ENCODE measurements around the gene NFKBIL1.
"Not testable (repeated sequence)": the region's sequence is repeated elsewhere in the genome, so short reads cannot be mapped to it uniquely, and the experiment has no call there.

NFKBIL1 gene

GRCh38 chr6:31587791-31588777 lies 40.7 kb downstream of the NFKBIL1 start:
- Histone ChIP-seq H3K9ac (ENCODE audit: low read depth, low read length, poor library complexity, severe bottlenecking) (peak overlapping the region; percentile 85), H3K27me3 (ENCODE audit: insufficient read depth, low read length, poor library complexity, severe bottlenecking) (no peaks in the 10 kb centered on the region), H2AFZ (ENCODE audit: low read length) (no peak overlapping the region), H3F3A (ENCODE audit: low read depth) (peaks cover 3% of the 10 kb centered on the region; the same call in 1 of the 2 replicates), H3K4me1 (ENCODE audit: insufficient read depth, low read length, poor library complexity, severe bottlenecking) (peaks cover 59% of the 10 kb centered on the region), H4K20me1 (ENCODE audit: insufficient read depth, low read length, poor library complexity, severe bottlenecking) (no peaks in the 10 kb centered on the region), H3K9me2 (replicated peaks; ENCODE audit: low read depth, low read length) (no peaks in the 10 kb centered on the region), H3K36me3 (ENCODE audit: insufficient read depth, low read length) (no peaks in the 10 kb centered on the region), H3K4me3 (ENCODE audit: low read length, poor library complexity, severe bottlenecking) (peak overlapping the region; percentile 70), H3K9me3 (ENCODE audit: insufficient read depth, low read depth, low read length) (no peaks in the 10 kb centered on the region), H3K4me2 (ENCODE audit: low read depth, low read length, poor library complexity, severe bottlenecking) (peak overlapping the region; percentile 93), H3K79me2 (ENCODE audit: insufficient read depth, low read length) (peaks cover 36% of the 10 kb centered on the region)
- no peak for TF ChIP-seq EZH2phosphoT487 (IDR thresholded peaks at IDR 0.05; ENCODE audit: borderline replicate concordance)
- TF ChIP-seq, protein P1, sequence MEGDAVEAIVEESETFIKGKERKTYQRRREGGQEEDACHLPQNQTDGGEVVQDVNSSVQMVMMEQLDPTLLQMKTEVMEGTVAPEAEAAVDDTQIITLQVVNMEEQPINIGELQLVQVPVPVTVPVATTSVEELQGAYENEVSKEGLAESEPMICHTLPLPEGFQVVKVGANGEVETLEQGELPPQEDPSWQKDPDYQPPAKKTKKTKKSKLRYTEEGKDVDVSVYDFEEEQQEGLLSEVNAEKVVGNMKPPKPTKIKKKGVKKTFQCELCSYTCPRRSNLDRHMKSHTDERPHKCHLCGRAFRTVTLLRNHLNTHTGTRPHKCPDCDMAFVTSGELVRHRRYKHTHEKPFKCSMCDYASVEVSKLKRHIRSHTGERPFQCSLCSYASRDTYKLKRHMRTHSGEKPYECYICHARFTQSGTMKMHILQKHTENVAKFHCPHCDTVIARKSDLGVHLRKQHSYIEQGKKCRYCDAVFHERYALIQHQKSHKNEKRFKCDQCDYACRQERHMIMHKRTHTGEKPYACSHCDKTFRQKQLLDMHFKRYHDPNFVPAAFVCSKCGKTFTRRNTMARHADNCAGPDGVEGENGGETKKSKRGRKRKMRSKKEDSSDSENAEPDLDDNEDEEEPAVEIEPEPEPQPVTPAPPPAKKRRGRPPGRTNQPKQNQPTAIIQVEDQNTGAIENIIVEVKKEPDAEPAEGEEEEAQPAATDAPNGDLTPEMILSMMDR (conservative IDR thresholded peaks at IDR 0.05; ENCODE audit: low read length), result no peak

DNA sequence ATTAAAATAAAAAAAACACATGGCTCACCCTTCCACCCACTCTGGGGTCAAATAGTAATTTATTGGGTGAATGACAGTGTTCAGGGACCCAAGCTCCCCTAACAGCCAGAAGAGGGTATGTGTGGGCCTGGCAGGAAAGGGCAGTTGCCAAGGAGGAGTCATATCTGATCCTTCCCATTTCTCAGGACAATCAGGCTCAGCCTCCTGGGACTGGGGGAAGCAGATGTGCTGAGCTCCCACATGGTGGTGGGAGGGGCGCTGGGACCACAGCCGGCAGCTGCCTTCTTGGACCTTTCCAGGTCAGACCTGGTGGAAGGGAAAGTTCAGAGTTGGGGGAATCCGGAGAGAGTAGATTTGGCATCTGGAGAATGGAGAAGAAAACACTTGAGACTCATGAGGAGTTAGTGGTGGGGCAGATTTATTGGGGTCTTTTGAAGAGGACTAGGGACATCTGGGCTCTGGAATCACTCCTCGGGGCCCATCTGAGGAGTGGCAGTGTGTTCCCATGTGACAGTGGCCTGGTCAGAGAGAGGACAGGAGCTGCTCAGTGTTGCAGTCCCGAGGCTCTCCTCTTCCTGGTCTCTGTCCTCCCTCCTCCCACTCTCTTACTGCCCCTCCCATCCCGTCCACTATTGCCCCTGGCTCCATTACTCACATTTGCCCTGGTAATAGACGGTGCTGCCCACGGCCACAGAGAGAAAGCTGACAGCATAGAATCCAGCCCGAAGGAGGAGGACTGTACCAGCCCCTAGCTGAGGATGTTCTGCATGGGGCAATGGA lies 41.7 kb downstream of the NFKBIL1 start:
- H4K20me1 ChIP-seq (ENCODE audit: insufficient read depth, low read length, poor library complexity, severe bottlenecking), result no peaks in the 10 kb centered on the region
- H3F3A ChIP-seq (ENCODE audit: low read depth), result peaks cover 3% of the 10 kb centered on the region; the same call in 1 of the 2 replicates
- no peaks in the 10 kb centered on the region for H3K9me3 ChIP-seq (ENCODE audit: insufficient read depth, low read depth, low read length)
- no peak overlapping the region for H2AFZ ChIP-seq (ENCODE audit: low read length)
- peak overlapping the region; percentile 85 for H3K9ac ChIP-seq (ENCODE audit: low read depth, low read length, poor library complexity, severe bottlenecking)
- peaks cover 36% of the 10 kb centered on the region for H3K79me2 ChIP-seq (ENCODE audit: insufficient read depth, low read length)
- no peaks in the 10 kb centered on the region for H3K27me3 ChIP-seq (ENCODE audit: insufficient read depth, low read length, poor library complexity, severe bottlenecking)
- no peaks in the 10 kb centered on the region for H3K9me2 ChIP-seq (replicated peaks; ENCODE audit: low read depth, low read length)
- H3K36me3 ChIP-seq (ENCODE audit: insufficient read depth, low read length), result no peaks in the 10 kb centered on the region
- H3K4me1 ChIP-seq (ENCODE audit: insufficient read depth, low read length, poor library complexity, severe bottlenecking), result peaks cover 67% of the 10 kb centered on the region
- peak overlapping the region; percentile 93 for H3K4me2 ChIP-seq (ENCODE audit: low read depth, low read length, poor library complexity, severe bottlenecking)
- TF ChIP-seq, protein P1 (conservative IDR thresholded peaks at IDR 0.05; ENCODE audit: low read length), result no peak
- no peak for TF ChIP-seq EZH2phosphoT487 (IDR thresholded peaks at IDR 0.05; ENCODE audit: borderline replicate concordance)
- peak overlapping the region; percentile 70 for H3K4me3 ChIP-seq (ENCODE audit: low read length, poor library complexity, severe bottlenecking)

- not testable (repeated sequence) for H3K36me3 ChIP-seq (ENCODE audit: insufficient read depth, low read length); H3K9me2 ChIP-seq (replicated peaks; ENCODE audit: low read depth, low read length); H3K9me3 ChIP-seq (ENCODE audit: insufficient read depth, low read depth, low read length); H3K27me3 ChIP-seq (ENCODE audit: insufficient read depth, low read length, poor library complexity, severe bottlenecking); H2AFZ ChIP-seq (ENCODE audit: low read length); H3K4me2 ChIP-seq (ENCODE audit: low read depth, low read length, poor library complexity, severe bottlenecking); H3K9ac ChIP-seq (ENCODE audit: low read depth, low read length, poor library complexity, severe bottlenecking); H3F3A ChIP-seq (ENCODE audit: low read depth); H3K4me3 ChIP-seq (ENCODE audit: low read length, poor library complexity, severe bottlenecking); H4K20me1 ChIP-seq (ENCODE audit: insufficient read depth, low read length, poor library complexity, severe bottlenecking)
- peaks cover 36% of the 10 kb centered on the region for H3K79me2 ChIP-seq (ENCODE audit: insufficient read depth, low read length)
- peaks cover 58% of the 10 kb centered on the region for H3K4me1 ChIP-seq (ENCODE audit: insufficient read depth, low read length, poor library complexity, severe bottlenecking)
Measured at GRCh38 chr6:31590691-31591090, 43.3 kb downstream of the NFKBIL1 start.
